GM12873 (cell line): Measurements from ENCODE around the gene ZP1.

Experiments used
- TF ChIP-seq, protein P1 (sequence below): IDR thresholded peaks from 2 replicates; pipeline ENCODE4 v1.5.1; 2012; ENCODE audit warnings: low read depth, mild to moderate bottlenecking, moderate library complexity, low read length, control low read depth; ENCODE audit not compliant: insufficient read depth; ENCODE audit errors: missing control alignments

ZP1 gene

DNA sequence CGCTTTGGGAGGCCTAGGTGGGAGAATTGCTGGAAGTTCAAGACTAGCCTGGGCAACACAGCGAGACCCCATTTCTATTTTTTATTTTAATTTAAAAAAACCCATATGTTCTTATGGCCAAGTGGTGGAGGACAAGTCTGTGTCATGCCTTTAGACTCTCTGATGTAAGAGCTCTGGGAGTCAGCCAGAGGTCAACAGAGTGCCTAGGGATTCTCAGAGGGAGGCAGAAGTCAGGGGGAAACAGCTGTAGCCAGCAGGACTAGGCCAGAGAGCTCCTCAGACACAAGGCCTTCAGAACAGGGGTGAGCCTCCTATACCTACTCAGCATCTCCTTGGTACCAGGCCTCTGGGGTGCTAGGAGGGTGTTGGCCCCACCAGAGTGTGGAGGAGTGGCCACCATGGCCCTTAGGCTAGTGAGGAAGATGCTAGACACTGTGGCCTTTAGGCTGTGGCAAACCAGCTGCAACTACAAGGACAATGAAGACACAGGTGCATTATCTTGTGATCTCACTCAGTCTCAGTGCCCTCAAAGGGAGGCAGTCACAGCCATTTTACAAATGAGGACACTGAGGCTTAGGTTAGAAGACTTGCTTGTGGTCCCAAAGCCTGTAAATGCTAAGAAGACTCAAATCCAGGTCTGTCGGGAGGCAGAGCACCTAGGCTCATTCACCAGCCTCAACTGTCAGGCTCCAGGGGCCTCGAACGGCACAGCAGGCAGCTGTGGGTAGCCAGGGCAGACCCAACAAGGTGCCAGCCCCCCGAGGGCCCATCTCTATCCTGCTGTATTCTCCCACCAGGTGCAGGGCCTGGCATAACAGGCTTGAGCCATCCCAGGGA lies 5.0 kb downstream of the ZP1 start:
- TF ChIP-seq, protein P1, sequence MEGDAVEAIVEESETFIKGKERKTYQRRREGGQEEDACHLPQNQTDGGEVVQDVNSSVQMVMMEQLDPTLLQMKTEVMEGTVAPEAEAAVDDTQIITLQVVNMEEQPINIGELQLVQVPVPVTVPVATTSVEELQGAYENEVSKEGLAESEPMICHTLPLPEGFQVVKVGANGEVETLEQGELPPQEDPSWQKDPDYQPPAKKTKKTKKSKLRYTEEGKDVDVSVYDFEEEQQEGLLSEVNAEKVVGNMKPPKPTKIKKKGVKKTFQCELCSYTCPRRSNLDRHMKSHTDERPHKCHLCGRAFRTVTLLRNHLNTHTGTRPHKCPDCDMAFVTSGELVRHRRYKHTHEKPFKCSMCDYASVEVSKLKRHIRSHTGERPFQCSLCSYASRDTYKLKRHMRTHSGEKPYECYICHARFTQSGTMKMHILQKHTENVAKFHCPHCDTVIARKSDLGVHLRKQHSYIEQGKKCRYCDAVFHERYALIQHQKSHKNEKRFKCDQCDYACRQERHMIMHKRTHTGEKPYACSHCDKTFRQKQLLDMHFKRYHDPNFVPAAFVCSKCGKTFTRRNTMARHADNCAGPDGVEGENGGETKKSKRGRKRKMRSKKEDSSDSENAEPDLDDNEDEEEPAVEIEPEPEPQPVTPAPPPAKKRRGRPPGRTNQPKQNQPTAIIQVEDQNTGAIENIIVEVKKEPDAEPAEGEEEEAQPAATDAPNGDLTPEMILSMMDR, result no peak

GRCh38 chr11:60872961-60873524 lies 5.7 kb downstream of the ZP1 start:
- TF ChIP-seq, protein P1, result no peak

GRCh38 chr11:60873533-60873932 lies 6.2 kb downstream of the ZP1 start:
- TF ChIP-seq, protein P1, result no peak

GRCh38 chr11:60874421-60875365 lies 7.4 kb downstream of the ZP1 start:
- TF ChIP-seq, protein P1, result no peak

- TF ChIP-seq, protein P1, result no peak
Measured at GRCh38 chr11:60875366-60876167, 8.2 kb downstream of the ZP1 start.

- TF ChIP-seq, protein P1, result no peak
Measured at GRCh38 chr11:60876168-60876485, 8.8 kb downstream of the ZP1 start.
